K562 treated with DMSO at 1 percent for 12 hours (cell line): ENCODE results near the gene NUP50. TPM values are rescaled to one million over a fixed set of nuclear protein-coding genes. Genes with fewer than 3 reads are reported as not detected.

Source experiments
- total RNA-seq: library from RNA; unstranded; fragments of 300-600 nt; gene quantifications from 2 replicates; pipeline ENCODE4 v1.2.3, GENCODE V29; 2022; ENCODE audit not compliant: insufficient read depth

NUP50 gene, protein sequence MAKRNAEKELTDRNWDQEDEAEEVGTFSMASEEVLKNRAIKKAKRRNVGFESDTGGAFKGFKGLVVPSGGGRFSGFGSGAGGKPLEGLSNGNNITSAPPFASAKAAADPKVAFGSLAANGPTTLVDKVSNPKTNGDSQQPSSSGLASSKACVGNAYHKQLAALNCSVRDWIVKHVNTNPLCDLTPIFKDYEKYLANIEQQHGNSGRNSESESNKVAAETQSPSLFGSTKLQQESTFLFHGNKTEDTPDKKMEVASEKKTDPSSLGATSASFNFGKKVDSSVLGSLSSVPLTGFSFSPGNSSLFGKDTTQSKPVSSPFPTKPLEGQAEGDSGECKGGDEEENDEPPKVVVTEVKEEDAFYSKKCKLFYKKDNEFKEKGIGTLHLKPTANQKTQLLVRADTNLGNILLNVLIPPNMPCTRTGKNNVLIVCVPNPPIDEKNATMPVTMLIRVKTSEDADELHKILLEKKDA
- 16.8 and 49.4 TPM in 2 replicates for total RNA-seq

DNA sequence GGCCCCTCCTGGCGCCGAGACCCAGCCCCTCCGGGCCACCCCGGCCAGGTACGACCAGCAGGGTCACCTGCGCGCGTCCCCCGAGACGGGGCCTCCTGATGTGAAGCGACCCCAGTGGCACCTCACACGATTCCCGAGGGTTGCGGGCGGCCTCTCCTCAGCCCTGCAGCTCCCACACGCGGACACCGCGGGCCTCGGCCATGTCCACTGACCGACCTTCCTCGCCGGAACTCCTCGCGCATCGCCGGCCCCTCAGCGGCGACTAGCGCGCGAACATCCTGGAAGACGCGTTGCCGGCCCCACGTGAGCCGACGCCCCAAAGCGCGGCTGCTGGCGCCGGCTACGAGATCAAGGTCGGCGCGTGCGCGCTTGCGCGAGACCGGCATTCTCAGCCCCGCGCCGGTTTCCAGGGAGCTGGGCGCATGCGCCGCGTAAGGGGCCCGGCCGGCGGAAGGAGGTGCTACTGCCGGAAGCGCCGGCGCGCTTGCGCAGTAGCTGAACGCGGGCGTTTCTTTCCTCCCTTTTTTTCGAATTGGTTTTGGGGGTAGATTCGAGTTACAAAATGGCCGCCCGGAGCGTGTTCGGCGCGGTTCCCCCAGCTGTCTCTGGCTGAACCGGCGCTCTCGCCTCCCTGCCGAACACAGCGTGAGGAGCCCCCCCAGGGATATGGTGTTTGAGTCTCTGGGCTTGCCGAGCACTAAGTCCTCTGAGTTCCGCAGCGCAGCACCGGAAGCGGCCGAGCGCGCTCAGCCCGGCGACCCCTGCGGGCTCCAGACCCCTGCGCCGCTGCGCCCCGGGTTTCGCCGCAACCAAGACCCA lies at the start of gene NUP50:
TSS of gene NUP50 (plus strand) at position 475 of the 819 bp plus-strand sequence. CDS start 4,253 bp downstream, outside the sequence.

Other genes with a start within 250 kb of the NUP50 start
- not detected in 2 replicates for gene PHF21B, start 153.9 kb upstream of the NUP50 start, total RNA-seq
- 8.0 and 11.2 TPM in 2 replicates for gene KIAA0930, start 77.0 kb downstream of the NUP50 start, total RNA-seq
- not detected in 2 replicates for gene UPK3A, start 121.0 kb downstream of the NUP50 start, total RNA-seq
- 24.6 and 63.3 TPM in 2 replicates for gene FAM118A, start 146.0 kb downstream of the NUP50 start, total RNA-seq
- gene SMC1B, start 249.7 kb downstream of the NUP50 start, total RNA-seq, result not detected in 2 replicates
- gene RIBC2, start 249.8 kb downstream of the NUP50 start, total RNA-seq, result not detected in 2 replicates